Endodermal cell (in vitro differentiated cells): ENCODE measurements around the gene SIRT7. TPM values are rescaled to one million over a fixed set of nuclear protein-coding genes. Genes with fewer than 3 reads are reported as not detected.

Experiments used
- DNase-seq: peaks from one replicate; pipeline ENCODE4 v3.0.0-alpha.2; 2017
- H3K27ac ChIP-seq: 2 replicates; pipeline ENCODE4 v1.5.1; 2013; ENCODE audit warnings: mild to moderate bottlenecking, low read depth, low read length, moderate library complexity
- H3K27me3 ChIP-seq: 2 replicates; pipeline ENCODE4 v1.6.1; 2013; ENCODE audit warnings: mild to moderate bottlenecking, low read length, moderate library complexity; ENCODE audit not compliant: insufficient read depth, control insufficient read depth, poor library complexity, severe bottlenecking
- H3K36me3 ChIP-seq: 2 replicates; pipeline ENCODE4 v1.7.0; 2013; ENCODE audit warnings: mild to moderate bottlenecking, low read length, moderate library complexity; ENCODE audit not compliant: control insufficient read depth, insufficient read depth
- H3K4me1 ChIP-seq: one replicate; pipeline ENCODE4 v1.7.0; 2013; ENCODE audit warnings: low read length; ENCODE audit not compliant: control insufficient read depth, insufficient read depth
- H3K4me3 ChIP-seq: 2 replicates; pipeline ENCODE4 v1.5.1; 2013; ENCODE audit warnings: mild to moderate bottlenecking, low read length, moderate library complexity
- H3K9ac ChIP-seq: 2 replicates; pipeline ENCODE4 v1.6.1; 2013; ENCODE audit warnings: mild to moderate bottlenecking, low read length, moderate library complexity; ENCODE audit not compliant: poor library complexity, severe bottlenecking; ENCODE audit errors: extremely low read depth
- H3K9me3 ChIP-seq: 2 replicates; pipeline ENCODE4 v1.6.1; 2013; ENCODE audit warnings: mild to moderate bottlenecking, low read length, moderate library complexity; ENCODE audit not compliant: control insufficient read depth
- H3K27ac Mint-ChIP-seq: 2 replicates; pipeline ENCODE4 v1.8.0; 2020; ENCODE audit warnings: mixed read lengths
- H3K27me3 Mint-ChIP-seq: 2 replicates; pipeline ENCODE4 v1.8.0; 2021; ENCODE audit warnings: mild to moderate bottlenecking, mixed read lengths; ENCODE audit not compliant: insufficient read depth
- H3K36me3 Mint-ChIP-seq: 2 replicates; pipeline ENCODE4 v1.8.0; 2020; ENCODE audit warnings: low read depth, mixed read lengths
- H3K4me1 Mint-ChIP-seq: 2 replicates; pipeline ENCODE4 v1.8.0; 2020; ENCODE audit warnings: mixed read lengths
- H3K4me3 Mint-ChIP-seq: 2 replicates; pipeline ENCODE4 v1.8.0; 2020; ENCODE audit warnings: mild to moderate bottlenecking, moderate library complexity, mixed read lengths
- H3K9me3 Mint-ChIP-seq: 2 replicates; pipeline ENCODE4 v1.8.0; 2020; ENCODE audit warnings: mild to moderate bottlenecking, mixed read lengths
- CTCF ChIP-seq: fragments of 200-600 bp; sonication (generic); conservative IDR thresholded peaks from 2 replicates; pipeline ENCODE4 v1.5.0; 2021; ENCODE audit warnings: antibody characterized with exemption, mild to moderate bottlenecking
- WGBS, 2 experiments: methylation state at CpG; one replicate each; pipeline versions ENCODE4 v1.1.5 to v1.1.7; 2013; ENCODE audit warnings: missing lambda C conversion rate in 2 of 2, mixed read lengths in 1 of 2; ENCODE audit not compliant: insufficient coverage in 1 of 2, insufficient read length in 1 of 2; 5-methylcytosine and 5-hydroxymethylcytosine counted together
- total RNA-seq, 2 donors: library from RNA; stranded (reverse); fragmentation: NEBNext Ultra II Directional in 1 of 2; extraction: Animal tissue kit (Norgen Biotek cat#: 25700) in 1 of 2; gene quantifications; 2 replicates in 1 of 2; 3 replicates in 1 of 2; pipeline ENCODE4 v1.2.1, GENCODE V29; 2021

The SIRT7 gene
- total RNA-seq, 2 donors from 2014 or later: 21.8 to 22.1 TPM

- Histone ChIP-seq H3K4me1 (peaks cover 7% of the 10 kb centered on the region), H3K36me3 (peaks cover 4% of the 10 kb centered on the region), H3K4me3 (no peak overlapping the region), H3K27ac (no peak overlapping the region), H3K27me3 (peaks cover 4% of the 10 kb centered on the region), H3K9ac (no peak overlapping the region), H3K9me3 (no peaks in the 10 kb centered on the region)
- Mint-ChIP-seq H3K36me3 (peaks cover 6% of the 10 kb centered on the region), H3K9me3 (no peaks in the 10 kb centered on the region), H3K4me3 (no peak overlapping the region), H3K27ac (no peak overlapping the region), H3K27me3 (peaks cover 6% of the 10 kb centered on the region), H3K4me1 (no peaks in the 10 kb centered on the region)
- DNase-seq: no peak
- WGBS, 2 experiments: 91 to 93% methylated on average over 5 to 9 of the region's 9 CpGs
- TF ChIP-seq CTCF: no peak
Measured at GRCh38 chr17:81932333-81932983, 14.5 kb upstream of the SIRT7 start.

DNA sequence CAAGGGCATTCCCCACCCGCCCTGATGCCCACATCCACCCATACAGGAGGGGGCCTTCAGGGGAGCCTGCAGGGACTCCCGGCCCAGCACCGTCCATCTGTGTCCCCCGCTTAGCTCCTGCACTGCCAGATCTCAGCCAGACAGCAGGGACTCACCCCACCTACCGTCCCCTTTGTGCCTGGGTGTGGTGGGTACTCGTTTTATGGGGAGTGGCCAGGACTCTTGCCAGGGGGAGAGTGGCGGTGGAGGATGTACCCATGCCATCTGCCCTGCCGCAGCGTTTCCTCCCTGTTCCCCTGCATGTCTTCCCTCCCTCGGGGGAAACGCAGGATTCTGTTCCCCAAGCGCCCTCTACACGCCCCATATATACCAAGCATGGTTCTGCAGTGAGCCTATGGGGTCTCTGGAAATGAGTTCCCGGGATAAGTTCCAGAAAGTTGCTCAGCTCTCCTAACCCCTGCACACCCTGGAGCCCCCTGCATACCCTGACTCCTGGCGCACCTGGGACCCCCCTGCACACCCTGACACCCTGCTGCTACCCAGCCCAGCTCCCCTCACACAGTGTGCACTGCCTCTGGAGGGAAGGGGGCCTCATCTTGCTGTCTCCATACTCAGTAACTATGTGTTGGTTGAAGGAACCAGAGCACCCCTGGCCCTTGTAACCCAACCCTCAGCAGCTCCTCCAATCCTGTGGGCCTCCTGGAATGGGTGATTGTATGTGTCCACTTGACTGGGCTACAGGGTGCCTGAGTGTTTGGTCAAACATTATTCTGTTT is 13.8 kb upstream of the SIRT7 start:
- no peaks in the 10 kb centered on the region for H3K4me1 Mint-ChIP-seq
- TF ChIP-seq CTCF: no peak
- Histone ChIP-seq H3K36me3 (peaks cover 4% of the 10 kb centered on the region), H3K4me3 (no peak overlapping the region), H3K4me1 (peaks cover 7% of the 10 kb centered on the region), H3K9ac (no peak overlapping the region), H3K27ac (no peak overlapping the region), H3K9me3 (no peaks in the 10 kb centered on the region), H3K27me3 (peaks cover 4% of the 10 kb centered on the region)
- H3K4me3 Mint-ChIP-seq: no peak overlapping the region
- DNase-seq: no peak
- no peak overlapping the region for H3K27ac Mint-ChIP-seq
- 68 to 82% methylated on average over 7 to 15 of the region's 15 CpGs for WGBS, 2 experiments
- H3K9me3 Mint-ChIP-seq: no peaks in the 10 kb centered on the region
- H3K27me3 Mint-ChIP-seq: peaks cover 6% of the 10 kb centered on the region
- H3K36me3 Mint-ChIP-seq: peaks cover 6% of the 10 kb centered on the region

GRCh38 chr17:81931189-81931556 is 13.2 kb upstream of the SIRT7 start:
- Mint-ChIP-seq H3K9me3 (no peaks in the 10 kb centered on the region), H3K36me3 (peaks cover 6% of the 10 kb centered on the region), H3K4me3 (no peak overlapping the region), H3K27ac (no peak overlapping the region), H3K4me1 (peaks cover 3% of the 10 kb centered on the region), H3K27me3 (peaks cover 6% of the 10 kb centered on the region)
- H3K9ac ChIP-seq: no peak overlapping the region
- H3K4me3 ChIP-seq: no peak overlapping the region
- H3K36me3 ChIP-seq: peaks cover 4% of the 10 kb centered on the region
- TF ChIP-seq CTCF: no peak
- peaks cover 7% of the 10 kb centered on the region for H3K4me1 ChIP-seq
- 84 to 94% methylated on average over 9 to 13 of the region's 13 CpGs for WGBS, 2 experiments
- H3K9me3 ChIP-seq: no peaks in the 10 kb centered on the region
- no peak overlapping the region for H3K27ac ChIP-seq
- H3K27me3 ChIP-seq: peaks cover 4% of the 10 kb centered on the region
- DNase-seq: no peak
